BLaER1 treated with 17β-estradiol and CSF1 and Interleukin-3, amounts not matched to agents 10 nM and 100 nM (cell line): Measurements from ENCODE around the gene DKK3.

Experiments used
- H3K27ac ChIP-seq, 11 experiments: shearing (Covaris generic); formaldehyde crosslinking; 2 replicates each; pipeline ENCODE4 v1.8.1; 2022
- H3K27me3 ChIP-seq, 11 experiments: shearing (Covaris generic); formaldehyde crosslinking; 2 replicates each; pipeline ENCODE4 v1.8.1; 2022
- H3K36me3 ChIP-seq, 11 experiments: shearing (Covaris generic); formaldehyde crosslinking; 2 replicates each; pipeline ENCODE4 v1.8.1; 2022
- H3K4me1 ChIP-seq, 10 experiments: shearing (Covaris generic); formaldehyde crosslinking; 2 replicates each; pipeline ENCODE4 v1.8.1; 2022
- H3K4me2 ChIP-seq, 11 experiments: shearing (Covaris generic); formaldehyde crosslinking; 2 replicates each; pipeline ENCODE4 v1.8.1; 2022
- H3K4me3 ChIP-seq, 10 experiments: shearing (Covaris generic); formaldehyde crosslinking; 2 replicates each; pipeline ENCODE4 v1.8.1; 2022
- H3K9ac ChIP-seq, 11 experiments: shearing (Covaris generic); formaldehyde crosslinking; 2 replicates each; pipeline ENCODE4 v1.8.1; 2022
- H3K9me3 ChIP-seq, 11 experiments: shearing (Covaris generic); formaldehyde crosslinking; replicated peaks in 1 of 11; 2 replicates each; pipeline ENCODE4 v1.8.1; 2022
- H4K20me1 ChIP-seq, 11 experiments: shearing (Covaris generic); formaldehyde crosslinking; 2 replicates each; pipeline ENCODE4 v1.8.1; 2022
- Cebpa-rat ChIP-seq, 11 experiments: shearing (Covaris generic); IDR thresholded peaks; 2 replicates each; pipeline ENCODE4 v1.8.1; 2022

DKK3 gene

GRCh38 chr11:11976481-11977127 is 31.8 kb downstream of the DKK3 start:
- Histone ChIP-seq H3K27ac (no peak overlapping the region), H3K4me2 (no peak overlapping the region), H4K20me1 (no peaks in the 10 kb centered on the region), H3K27me3 (no peaks in the 10 kb centered on the region), H3K36me3 (no peaks in the 10 kb centered on the region), H3K4me1 (peaks cover 0 to 8% (median under 1%) of the 10 kb centered on the region in 10 experiments; a peak in 8 of 20 replicates), H3K4me3 (no peak overlapping the region), H3K9ac (no peak overlapping the region), H3K9me3 (no peaks in the 10 kb centered on the region)
- no peak for TF ChIP-seq Cebpa-rat (IDR thresholded peaks at IDR 0.05)

GRCh38 chr11:11975201-11976092 is 33.0 kb downstream of the DKK3 start:
- 0 out of 20 replicates have a peak, but pooled peaks cover 0 to 5% (median 0%) of the 10 kb centered on the region in 10 experiments for H3K4me1 ChIP-seq

GRCh38 chr11:11973866-11974265 is 34.6 kb downstream of the DKK3 start:
- no peaks in the 10 kb centered on the region for H4K20me1 ChIP-seq
- no peak overlapping the region for H3K4me2 ChIP-seq
- H3K9me3 ChIP-seq = no peaks in the 10 kb centered on the region
- no peaks in the 10 kb centered on the region for H3K27me3 ChIP-seq
- no peak overlapping the region for H3K4me3 ChIP-seq
- H3K4me1 ChIP-seq = 0 out of 20 replicates have a peak, but pooled peaks cover 0 to 5% (median 0%) of the 10 kb centered on the region in 10 experiments
- TF ChIP-seq Cebpa-rat (IDR thresholded peaks at IDR 0.05) = no peak
- no peak overlapping the region for H3K27ac ChIP-seq
- no peak overlapping the region for H3K9ac ChIP-seq
- no peaks in the 10 kb centered on the region for H3K36me3 ChIP-seq

More at GRCh38 chr11:11975201-11976092, 33.0 kb downstream of the DKK3 start:
- H3K4me3 ChIP-seq = no peak overlapping the region
- no peaks in the 10 kb centered on the region for H3K9me3 ChIP-seq
- no peaks in the 10 kb centered on the region for H3K27me3 ChIP-seq
- H3K27ac ChIP-seq = no peak overlapping the region
- H3K9ac ChIP-seq = no peak overlapping the region
- no peaks in the 10 kb centered on the region for H4K20me1 ChIP-seq
- no peak for TF ChIP-seq Cebpa-rat (IDR thresholded peaks at IDR 0.05)
- H3K4me2 ChIP-seq = no peak overlapping the region
- no peaks in the 10 kb centered on the region for H3K36me3 ChIP-seq

- H3K27ac ChIP-seq = no peak overlapping the region
These were observed 35.0 kb downstream of the DKK3 start for GRCh38 chr11:11973361-11973800.

GRCh38 chr11:11972730-11973341 is 35.6 kb downstream of the DKK3 start:
- H3K9me3 ChIP-seq = no peaks in the 10 kb centered on the region
- no peaks in the 10 kb centered on the region for H4K20me1 ChIP-seq
- H3K4me3 ChIP-seq = no peak overlapping the region
- H3K9ac ChIP-seq = no peak overlapping the region
- no peak overlapping the region for H3K27ac ChIP-seq
- H3K36me3 ChIP-seq = no peaks in the 10 kb centered on the region
- H3K4me1 ChIP-seq = 0 out of 20 replicates have a peak, but pooled peaks cover 0 to 5% (median 0%) of the 10 kb centered on the region in 10 experiments
- no peak overlapping the region for H3K4me2 ChIP-seq
- H3K27me3 ChIP-seq = no peaks in the 10 kb centered on the region
- no peak for TF ChIP-seq Cebpa-rat (IDR thresholded peaks at IDR 0.05)

More at GRCh38 chr11:11973361-11973800, 35.0 kb downstream of the DKK3 start:
- H3K4me3 ChIP-seq = no peak overlapping the region
- H3K4me2 ChIP-seq = no peak overlapping the region
- no peaks in the 10 kb centered on the region for H4K20me1 ChIP-seq
- no peaks in the 10 kb centered on the region for H3K9me3 ChIP-seq
- no peak overlapping the region for H3K9ac ChIP-seq
- no peaks in the 10 kb centered on the region for H3K27me3 ChIP-seq
- 0 out of 20 replicates have a peak, but pooled peaks cover 0 to 5% (median 0%) of the 10 kb centered on the region in 10 experiments for H3K4me1 ChIP-seq
- no peak for TF ChIP-seq Cebpa-rat (IDR thresholded peaks at IDR 0.05)
- H3K36me3 ChIP-seq = no peaks in the 10 kb centered on the region

- H3K4me2 ChIP-seq = no peak overlapping the region
- H3K27ac ChIP-seq = no peak overlapping the region
- no peak overlapping the region for H3K4me3 ChIP-seq
- no peaks in the 10 kb centered on the region for H3K27me3 ChIP-seq
- no peaks in the 10 kb centered on the region for H3K36me3 ChIP-seq
- H4K20me1 ChIP-seq = no peaks in the 10 kb centered on the region
- H3K9me3 ChIP-seq = no peaks in the 10 kb centered on the region
- no peak overlapping the region for H3K9ac ChIP-seq
- H3K4me1 ChIP-seq = 0 out of 20 replicates have a peak, but pooled peaks cover 0 to 5% (median 0%) of the 10 kb centered on the region in 10 experiments
- no peak for TF ChIP-seq Cebpa-rat (IDR thresholded peaks at IDR 0.05)
These were observed 36.4 kb downstream of the DKK3 start for GRCh38 chr11:11971906-11972547.

- Histone ChIP-seq H4K20me1 (no peaks in the 10 kb centered on the region), H3K4me1 (0 out of 20 replicates have a peak, but pooled peaks cover 0 to 5% (median 0%) of the 10 kb centered on the region in 10 experiments), H3K9me3 (no peaks in the 10 kb centered on the region), H3K9ac (no peak overlapping the region), H3K4me2 (no peak overlapping the region), H3K4me3 (no peak overlapping the region), H3K27ac (no peak overlapping the region), H3K36me3 (no peaks in the 10 kb centered on the region), H3K27me3 (no peaks in the 10 kb centered on the region)
- TF ChIP-seq Cebpa-rat (IDR thresholded peaks at IDR 0.05) = no peak
These were observed 37.9 kb downstream of the DKK3 start for GRCh38 chr11:11970556-11970955.

- H3K4me2 ChIP-seq = no peak overlapping the region
- H3K36me3 ChIP-seq = no peaks in the 10 kb centered on the region
- no peak overlapping the region for H3K27ac ChIP-seq
- no peak overlapping the region for H3K4me3 ChIP-seq
- H4K20me1 ChIP-seq = no peaks in the 10 kb centered on the region
- H3K9ac ChIP-seq = no peak overlapping the region
- no peaks in the 10 kb centered on the region for H3K27me3 ChIP-seq
- TF ChIP-seq Cebpa-rat (IDR thresholded peaks at IDR 0.05) = no peak
- H3K9me3 ChIP-seq = no peaks in the 10 kb centered on the region
- 0 out of 20 replicates have a peak, but pooled peaks cover 0 to 5% (median 0%) of the 10 kb centered on the region in 10 experiments for H3K4me1 ChIP-seq
These were observed 38.8 kb downstream of the DKK3 start for GRCh38 chr11:11969380-11970215.
